ENCODE data around the gene LTA4H. TPM values are rescaled to one million over a fixed set of nuclear protein-coding genes. Genes with fewer than 3 reads are reported as not detected.

The LTA4H gene
- polyA plus RNA-seq, 1 donor (not counting 4 experiments of a cell fraction or from before 2014, with no cell fraction given) = 183 TPM

DNA sequence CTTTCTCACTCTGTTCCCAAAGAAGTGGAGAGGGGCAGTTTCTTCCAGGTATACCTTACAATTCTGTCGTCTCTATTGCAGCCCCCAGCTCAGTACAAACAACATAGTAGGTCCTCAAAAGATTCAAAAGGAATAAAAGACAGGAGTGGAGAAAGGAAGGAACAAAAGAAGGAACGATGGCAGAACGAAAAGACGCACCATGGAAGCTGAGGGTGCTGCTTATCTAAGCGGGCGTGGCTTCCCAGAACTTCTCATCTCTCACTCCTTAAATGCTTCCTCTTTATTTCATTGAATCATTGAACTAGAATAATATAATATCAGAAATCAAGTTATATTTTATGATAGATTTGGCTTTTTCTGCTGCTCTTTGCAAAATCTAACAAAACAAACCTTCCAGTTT is 13.7 kb upstream of the LTA4H start:
- H3K27ac ChIP-seq (ENCODE audit: control insufficient read depth, insufficient read depth, low read length) = no peak overlapping the region
- H2AFZ ChIP-seq (ENCODE audit: control insufficient read depth, low read length) = no peak overlapping the region
- no peak overlapping the region for H3K4me3 ChIP-seq (ENCODE audit: control insufficient read depth in 2 of 3, extremely low read depth in 1 of 3, insufficient read depth in 2 of 3, low read depth in 1 of 3, low read length in 3 of 3)
- H3K9me1 ChIP-seq (ENCODE audit: control insufficient read depth, extremely low read depth, insufficient read depth, low read length) = no peaks in the 10 kb centered on the region
- H3K4me1 ChIP-seq (ENCODE audit: control insufficient read depth, extremely low read depth, insufficient read depth, low read length) = peaks cover 36% of the 10 kb centered on the region
- FAIRE-seq = no peak
- H4K20me1 ChIP-seq (ENCODE audit: control insufficient read depth, extremely low read depth, insufficient read depth, low read length) = no peaks in the 10 kb centered on the region
- H3K79me2 ChIP-seq (ENCODE audit: control insufficient read depth, insufficient read depth, low read length) = no peaks in the 10 kb centered on the region
- H3K9ac ChIP-seq (ENCODE audit: control insufficient read depth, extremely low read depth, insufficient read depth, low read length) = no peak overlapping the region
- dilution Hi-C loops (cut with MboI; ENCODE audit: extremely low pct_ligation_motif_present, low sequenced_read_pairs) = no loop called here
- no peaks in the 10 kb centered on the region for H3K36me3 ChIP-seq (ENCODE audit: control insufficient read depth in 2 of 2, extremely low read depth in 1 of 2, insufficient read depth in 2 of 2, low read length in 2 of 2)
- TF ChIP-seq EZH2 (IDR thresholded peaks at IDR 0.05; ENCODE audit: low read length) = no peak
- TF ChIP-seq, protein P1, sequence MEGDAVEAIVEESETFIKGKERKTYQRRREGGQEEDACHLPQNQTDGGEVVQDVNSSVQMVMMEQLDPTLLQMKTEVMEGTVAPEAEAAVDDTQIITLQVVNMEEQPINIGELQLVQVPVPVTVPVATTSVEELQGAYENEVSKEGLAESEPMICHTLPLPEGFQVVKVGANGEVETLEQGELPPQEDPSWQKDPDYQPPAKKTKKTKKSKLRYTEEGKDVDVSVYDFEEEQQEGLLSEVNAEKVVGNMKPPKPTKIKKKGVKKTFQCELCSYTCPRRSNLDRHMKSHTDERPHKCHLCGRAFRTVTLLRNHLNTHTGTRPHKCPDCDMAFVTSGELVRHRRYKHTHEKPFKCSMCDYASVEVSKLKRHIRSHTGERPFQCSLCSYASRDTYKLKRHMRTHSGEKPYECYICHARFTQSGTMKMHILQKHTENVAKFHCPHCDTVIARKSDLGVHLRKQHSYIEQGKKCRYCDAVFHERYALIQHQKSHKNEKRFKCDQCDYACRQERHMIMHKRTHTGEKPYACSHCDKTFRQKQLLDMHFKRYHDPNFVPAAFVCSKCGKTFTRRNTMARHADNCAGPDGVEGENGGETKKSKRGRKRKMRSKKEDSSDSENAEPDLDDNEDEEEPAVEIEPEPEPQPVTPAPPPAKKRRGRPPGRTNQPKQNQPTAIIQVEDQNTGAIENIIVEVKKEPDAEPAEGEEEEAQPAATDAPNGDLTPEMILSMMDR (optimal IDR thresholded peaks at IDR 0.05 in 1 of 3, IDR thresholded peaks at IDR 0.05 in 1 of 3, conservative IDR thresholded peaks at IDR 0.05 in 1 of 3; ENCODE audit: extremely low read depth in 1 of 3, insufficient read depth in 2 of 3, low read length in 3 of 3) = no peak
- no peak for DNase-seq (ENCODE audit: low read depth, low spot score)
- no peaks in the 10 kb centered on the region for H3K27me3 ChIP-seq (ENCODE audit: control insufficient read depth, extremely low read depth, insufficient read depth, low read length)
- H3K4me2 ChIP-seq (ENCODE audit: control insufficient read depth, extremely low read depth, insufficient read depth, low read depth, low read length) = no peak overlapping the region
- H3K9me3 ChIP-seq (ENCODE audit: control insufficient read depth, low read depth, low read length) = no peaks in the 10 kb centered on the region

DNA sequence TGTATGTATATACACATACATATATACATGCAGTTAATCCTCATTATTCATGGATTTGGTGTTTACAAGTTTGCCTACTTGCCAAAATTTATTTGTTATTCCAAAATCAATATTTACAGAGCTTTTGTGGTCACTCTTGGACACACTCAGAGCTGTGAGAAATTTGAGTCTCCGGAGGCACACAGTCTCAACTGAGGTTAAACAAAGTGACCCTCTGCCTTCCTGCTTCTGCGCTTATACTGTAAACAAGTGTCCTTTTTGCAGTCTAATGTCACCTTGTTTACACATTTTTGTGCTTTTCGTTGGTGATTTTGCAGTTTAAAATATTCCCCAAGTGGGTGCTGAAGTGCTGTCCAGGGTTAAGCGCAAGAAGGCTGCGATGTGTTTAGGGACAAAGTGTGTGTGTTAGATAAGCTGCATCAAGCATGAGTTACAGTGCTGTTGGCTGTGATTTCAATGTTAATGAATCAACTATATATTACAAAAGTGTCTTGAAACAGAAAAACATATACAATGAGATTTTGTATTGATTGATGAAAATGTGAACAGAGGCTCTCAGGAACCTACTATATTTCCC is 13.1 kb upstream of the LTA4H start:
- Histone ChIP-seq H3K36me3 (ENCODE audit: control insufficient read depth in 2 of 2, extremely low read depth in 1 of 2, insufficient read depth in 2 of 2, low read length in 2 of 2) (no peaks in the 10 kb centered on the region), H3K9me1 (ENCODE audit: control insufficient read depth, extremely low read depth, insufficient read depth, low read length) (no peaks in the 10 kb centered on the region), H3K4me2 (ENCODE audit: control insufficient read depth, extremely low read depth, insufficient read depth, low read depth, low read length) (peak overlapping the region; percentile 40), H3K27ac (ENCODE audit: control insufficient read depth, insufficient read depth, low read length) (peak overlapping the region; percentile 88), H3K79me2 (ENCODE audit: control insufficient read depth, insufficient read depth, low read length) (no peaks in the 10 kb centered on the region), H2AFZ (ENCODE audit: control insufficient read depth, low read length) (no peak overlapping the region), H3K9me3 (ENCODE audit: control insufficient read depth, low read depth, low read length) (no peaks in the 10 kb centered on the region), H3K4me1 (ENCODE audit: control insufficient read depth, extremely low read depth, insufficient read depth, low read length) (peaks cover 42% of the 10 kb centered on the region), H3K27me3 (ENCODE audit: control insufficient read depth, extremely low read depth, insufficient read depth, low read length) (no peaks in the 10 kb centered on the region), H4K20me1 (ENCODE audit: control insufficient read depth, extremely low read depth, insufficient read depth, low read length) (no peaks in the 10 kb centered on the region), H3K9ac (ENCODE audit: control insufficient read depth, extremely low read depth, insufficient read depth, low read length) (no peak overlapping the region), H3K4me3 (ENCODE audit: control insufficient read depth in 2 of 3, extremely low read depth in 1 of 3, insufficient read depth in 2 of 3, low read depth in 1 of 3, low read length in 3 of 3) (no peak overlapping the region)
- dilution Hi-C loops (cut with MboI; ENCODE audit: extremely low pct_ligation_motif_present, low sequenced_read_pairs) = no loop called here
- TF ChIP-seq EZH2 (IDR thresholded peaks at IDR 0.05; ENCODE audit: low read length) = no peak
- TF ChIP-seq, protein P1 (optimal IDR thresholded peaks at IDR 0.05 in 1 of 3, IDR thresholded peaks at IDR 0.05 in 1 of 3, conservative IDR thresholded peaks at IDR 0.05 in 1 of 3; ENCODE audit: extremely low read depth in 1 of 3, insufficient read depth in 2 of 3, low read length in 3 of 3) = no peak
- DNase-seq (ENCODE audit: low read depth, low spot score) (no peak), FAIRE-seq (no peak)
